Spinal cord (tissue), 10 donors: ENCODE results near the gene EFCAB13. TPM values are rescaled to one million over a fixed set of nuclear protein-coding genes. Genes with fewer than 3 reads are reported as not detected.

Experiments
- DNase-seq, 6 donors: peaks; one replicate each; pipeline versions ENCODE4 v3.0.0 to v3.0.0-alpha.2; 2013 to 2015; ENCODE audit warnings: low spot score in 6 of 6, low read depth in 4 of 6
- H3K27ac ChIP-seq: one replicate; pipeline ENCODE4 v1.5.1; 2013; ENCODE audit warnings: low read depth, low read length, control low read depth
- H3K27me3 ChIP-seq: one replicate; pipeline ENCODE4 v1.6.1; 2013; ENCODE audit warnings: low read length; ENCODE audit not compliant: control insufficient read depth, insufficient read depth
- H3K36me3 ChIP-seq: one replicate; pipeline ENCODE4 v1.6.1; 2013; ENCODE audit warnings: low read length; ENCODE audit not compliant: control insufficient read depth, insufficient read depth
- H3K4me1 ChIP-seq: one replicate; pipeline ENCODE4 v1.6.1; 2013; ENCODE audit warnings: low read length; ENCODE audit not compliant: control insufficient read depth, insufficient read depth
- H3K4me3 ChIP-seq: one replicate; pipeline ENCODE4 v1.5.1; 2013; ENCODE audit warnings: low read depth, low read length, control low read depth
- H3K9me3 ChIP-seq: one replicate; pipeline ENCODE4 v1.6.1; 2013; ENCODE audit warnings: low read length; ENCODE audit not compliant: control insufficient read depth, insufficient read depth
- WGBS: methylation state at CpG from one replicate; pipeline ENCODE4 v1.1.5; 2013; ENCODE audit warnings: missing lambda C conversion rate; ENCODE audit not compliant: insufficient coverage; 5-methylcytosine and 5-hydroxymethylcytosine counted together
- polyA plus RNA-seq, 2 donors: library from polyadenylated mRNA; unstranded; fragments of 120-200 nt; gene quantifications; one replicate each; pipeline ENCODE4 v1.2.1, GENCODE V29; 2013; ENCODE audit not compliant: insufficient read length in 2 of 2
- total RNA-seq, 2 donors: library from RNA; depleted of rRNA in 1 of 2; stranded (reverse); fragments of 120-200 nt in 1 of 2; fragments of >200 nt in 1 of 2; gene quantifications; one replicate each; pipeline versions ENCODE4 v1.2.3 to v1.2.4, GENCODE V29; 2013 to 2014
- donor health status: healthy.

Gene EFCAB13
- total and polyA plus RNA-seq, 4 donors, result 3.7 to 11.8 (median 7.1) TPM

GRCh38 chr17:47279062-47279801 lies 44.5 kb upstream of the EFCAB13 start:
- 73% methylated on average over 5 of the region's 10 CpGs for WGBS
- DNase-seq, result peak in 1 of 6 donors; percentile 24
- H3K4me3 ChIP-seq, result no peak overlapping the region
- no peaks in the 10 kb centered on the region for H3K36me3 ChIP-seq
- H3K4me1 ChIP-seq, result peaks cover 20% of the 10 kb centered on the region
- no peaks in the 10 kb centered on the region for H3K9me3 ChIP-seq
- H3K27me3 ChIP-seq, result no peaks in the 10 kb centered on the region
- H3K27ac ChIP-seq, result peak overlapping the region; percentile 11

- H3K4me1 ChIP-seq, result peaks cover 17% of the 10 kb centered on the region
- H3K27ac ChIP-seq, result no peak overlapping the region
- no peaks in the 10 kb centered on the region for H3K9me3 ChIP-seq
- H3K27me3 ChIP-seq, result no peaks in the 10 kb centered on the region
- no peak for DNase-seq
- H3K36me3 ChIP-seq, result no peaks in the 10 kb centered on the region
- no peak overlapping the region for H3K4me3 ChIP-seq
- 83% methylated on average over 11 of the region's 14 CpGs for WGBS
Measured at GRCh38 chr17:47280072-47280811, 43.5 kb upstream of the EFCAB13 start.

GRCh38 chr17:47281216-47281615 lies 42.5 kb upstream of the EFCAB13 start:
- H3K27ac ChIP-seq, result no peak overlapping the region
- WGBS, result 83% methylated on average over 6 of the region's 6 CpGs
- H3K4me3 ChIP-seq, result no peak overlapping the region
- no peaks in the 10 kb centered on the region for H3K9me3 ChIP-seq
- no peaks in the 10 kb centered on the region for H3K27me3 ChIP-seq
- H3K4me1 ChIP-seq, result peaks cover 8% of the 10 kb centered on the region
- H3K36me3 ChIP-seq, result no peaks in the 10 kb centered on the region
- DNase-seq, result no peak

- no peak overlapping the region for H3K27ac ChIP-seq
- no peaks in the 10 kb centered on the region for H3K4me1 ChIP-seq
- H3K4me3 ChIP-seq, result no peak overlapping the region
- no peaks in the 10 kb centered on the region for H3K9me3 ChIP-seq
- DNase-seq, result no peak
- H3K27me3 ChIP-seq, result no peaks in the 10 kb centered on the region
- 87% methylated on average over 5 of the region's 6 CpGs for WGBS
- no peaks in the 10 kb centered on the region for H3K36me3 ChIP-seq
Measured at GRCh38 chr17:47285003-47285402, 38.8 kb upstream of the EFCAB13 start.

GRCh38 chr17:47286198-47286914 lies 37.4 kb upstream of the EFCAB13 start:
- no peak for DNase-seq
- Histone ChIP-seq H3K9me3 (no peaks in the 10 kb centered on the region), H3K27me3 (no peaks in the 10 kb centered on the region), H3K27ac (no peak overlapping the region), H3K4me1 (no peaks in the 10 kb centered on the region), H3K4me3 (no peak overlapping the region), H3K36me3 (no peaks in the 10 kb centered on the region)
- WGBS, result 93% methylated on average over 6 of the region's 6 CpGs

GRCh38 chr17:47287068-47287467 lies 36.7 kb upstream of the EFCAB13 start:
- DNase-seq, result no peak
- no peak overlapping the region for H3K4me3 ChIP-seq
- H3K27me3 ChIP-seq, result no peaks in the 10 kb centered on the region
- H3K9me3 ChIP-seq, result no peaks in the 10 kb centered on the region
- H3K27ac ChIP-seq, result no peak overlapping the region
- H3K4me1 ChIP-seq, result no peaks in the 10 kb centered on the region
- no peaks in the 10 kb centered on the region for H3K36me3 ChIP-seq
- WGBS, result 94% methylated on average over 2 of the region's 4 CpGs

GRCh38 chr17:47287639-47288038 lies 36.1 kb upstream of the EFCAB13 start:
- WGBS, result 73% methylated on average over 2 of the region's 2 CpGs
- no peaks in the 10 kb centered on the region for H3K4me1 ChIP-seq
- no peak overlapping the region for H3K4me3 ChIP-seq
- no peak overlapping the region for H3K27ac ChIP-seq
- H3K36me3 ChIP-seq, result peaks cover 3% of the 10 kb centered on the region
- DNase-seq, result no peak
- H3K9me3 ChIP-seq, result no peaks in the 10 kb centered on the region
- no peaks in the 10 kb centered on the region for H3K27me3 ChIP-seq

GRCh38 chr17:47288531-47289116 lies 35.1 kb upstream of the EFCAB13 start:
- Histone ChIP-seq H3K4me1 (no peaks in the 10 kb centered on the region), H3K27ac (no peak overlapping the region), H3K27me3 (no peaks in the 10 kb centered on the region), H3K36me3 (peaks cover 3% of the 10 kb centered on the region), H3K9me3 (no peaks in the 10 kb centered on the region), H3K4me3 (no peak overlapping the region)
- DNase-seq, result no peak
- WGBS, result 91% methylated on average over 6 of the region's 6 CpGs

- no peak for DNase-seq
- peaks cover 3% of the 10 kb centered on the region for H3K4me1 ChIP-seq
- no peaks in the 10 kb centered on the region for H3K9me3 ChIP-seq
- H3K4me3 ChIP-seq, result no peak overlapping the region
- H3K27ac ChIP-seq, result no peak overlapping the region
- peaks cover 3% of the 10 kb centered on the region for H3K36me3 ChIP-seq
- no CpG with 5 or more reads among the region's 1 CpG for WGBS
- no peaks in the 10 kb centered on the region for H3K27me3 ChIP-seq
Measured at GRCh38 chr17:47289302-47289701, 34.5 kb upstream of the EFCAB13 start.
